OCI-LY3 (cell line): ENCODE results near the gene TYW5.
A peak's percentile ranks its signal among the peaks of the same experiment; 100 is the strongest.

ENCODE experiments used
- H2AFZ ChIP-seq: fragments of 200-600, 300-600 bp; shearing (Covaris generic); 2 replicates; pipeline ENCODE4 v1.6.0; 2014; ENCODE audit warnings: antibody characterized with exemption, low read depth, low read length
- H3K27ac ChIP-seq: fragments of 200-600, 300-600 bp; sonication (generic); 2 replicates; pipeline ENCODE4 v1.5.1; 2014; ENCODE audit warnings: mild to moderate bottlenecking, low read length, moderate library complexity, mixed read lengths
- H3K27me3 ChIP-seq: fragments of 200-600, 300-600 bp; sonication (generic); 2 replicates; pipeline ENCODE4 v1.6.1; 2014; ENCODE audit warnings: low read depth, low read length, mixed read lengths
- H3K36me3 ChIP-seq: fragments of 200-600, 300-600 bp; sonication (generic); replicated peaks from 2 replicates; pipeline ENCODE3; 2014; ENCODE audit warnings: low read depth, low read length, mixed read lengths
- H3K4me1 ChIP-seq: fragments of 300-600, 200-600 bp; sonication (generic); 2 replicates; pipeline ENCODE4 v1.6.1; 2014; ENCODE audit warnings: low read length, mixed read lengths
- H3K4me2 ChIP-seq: fragments of 200-600, 300-600 bp; sonication (generic); 2 replicates; pipeline ENCODE4 v1.6.1; 2014; ENCODE audit warnings: low read length, mixed read lengths
- H3K4me3 ChIP-seq: fragments of 300-600, 200-600 bp; sonication (generic); 2 replicates; pipeline ENCODE4 v1.5.1; 2014; ENCODE audit warnings: antibody characterized with exemption, mild to moderate bottlenecking, low read length, moderate library complexity
- H3K79me2 ChIP-seq: fragments of 300-600, 200-600 bp; shearing (Covaris generic); 2 replicates; pipeline ENCODE4 v1.6.1; 2014; ENCODE audit warnings: mild to moderate bottlenecking, low read length, mixed read lengths
- H3K9ac ChIP-seq: fragments of 300-600, 200-600 bp; shearing (Covaris generic); 2 replicates; pipeline ENCODE4 v1.6.0; 2014; ENCODE audit warnings: mild to moderate bottlenecking, low read length, moderate library complexity
- H3K9me3 ChIP-seq: fragments of 200-600, 300-600 bp; shearing (Covaris generic); 2 replicates; pipeline ENCODE4 v1.6.1; 2014; ENCODE audit warnings: low read length, mixed read lengths; ENCODE audit not compliant: insufficient read depth
- H4K20me1 ChIP-seq: fragments of 200-600, 300-600 bp; sonication (generic); 2 replicates; pipeline ENCODE4 v1.6.1; 2016; ENCODE audit warnings: low read length, mixed read lengths; ENCODE audit not compliant: insufficient read depth
- EZH2phosphoT487 ChIP-seq: fragments of 200-600 bp; shearing (Covaris generic); IDR thresholded peaks from 2 replicates; pipeline ENCODE4 v1.6.1; 2018; ENCODE audit warnings: antibody characterized with exemption, mixed run types, low read depth
- TF ChIP-seq, protein P1 (sequence below): fragments of 200-600, 300-600 bp; sonication (generic); IDR thresholded peaks from 2 replicates; pipeline ENCODE4 v1.5.1; 2014; ENCODE audit warnings: antibody characterized with exemption, low read length, low read depth

The TYW5 gene

DNA sequence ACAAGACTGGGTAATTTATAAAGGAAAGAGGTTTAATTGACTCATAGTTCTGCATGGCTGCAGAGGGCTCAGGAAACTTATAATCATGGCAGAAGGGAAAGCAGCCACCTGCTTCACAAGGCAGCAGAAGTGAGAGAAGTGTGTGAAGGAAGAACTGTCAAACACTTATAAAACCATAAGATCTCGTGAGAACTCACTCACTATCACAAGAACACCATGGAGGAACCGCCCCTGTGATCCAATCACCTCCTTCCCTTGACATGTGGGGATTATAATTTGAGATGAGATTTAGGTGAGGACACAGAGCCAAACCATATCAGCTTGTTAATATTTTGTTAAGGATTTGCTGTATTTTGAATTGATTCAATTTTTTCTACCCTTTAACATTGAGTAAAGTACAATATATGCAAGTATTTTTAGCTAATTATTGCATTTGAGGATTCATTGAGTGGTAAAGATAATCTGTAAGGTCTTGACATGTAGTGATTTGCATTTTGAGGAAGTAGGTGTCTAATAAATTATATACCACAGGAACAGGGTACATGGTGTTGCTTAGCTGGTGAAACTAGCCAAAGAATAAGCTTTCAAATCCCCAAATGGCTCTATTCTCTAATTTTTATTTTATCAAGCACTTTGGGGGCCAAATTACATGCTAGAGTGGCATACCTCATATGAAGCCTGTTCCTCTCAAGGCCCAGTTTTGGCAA lies 48.1 kb downstream of the TYW5 start:
- Histone ChIP-seq H3K9ac (no peak overlapping the region), H3K4me2 (peak overlapping the region; percentile 16)

DNA sequence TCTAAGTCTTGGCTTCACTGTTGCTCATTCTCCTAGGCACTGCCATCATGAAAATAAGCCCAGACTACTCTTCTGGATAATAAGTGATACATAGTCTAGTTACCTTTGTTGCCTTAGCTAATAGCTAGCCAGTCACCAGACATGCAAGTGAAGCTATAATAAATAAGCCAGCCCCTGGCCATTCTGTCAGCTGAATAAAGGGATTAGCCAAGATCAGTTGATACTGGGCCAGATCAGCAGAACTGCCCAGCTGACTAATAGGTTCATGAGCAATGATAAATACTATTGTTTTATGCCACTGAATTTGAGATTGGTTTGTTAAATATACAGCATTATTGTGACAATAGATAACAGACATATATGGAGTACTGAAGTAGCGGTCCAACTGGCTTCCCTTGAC lies 52.2 kb downstream of the TYW5 start:
- Histone ChIP-seq H4K20me1 (no peaks in the 10 kb centered on the region), H3K4me3 (no peak overlapping the region), H3K27me3 (no peaks in the 10 kb centered on the region), H3K27ac (no peak overlapping the region), H3K4me1 (peaks cover 10% of the 10 kb centered on the region), H3K79me2 (no peaks in the 10 kb centered on the region), H2AFZ (no peak overlapping the region), H3K4me2 (no peak overlapping the region), H3K9me3 (no peaks in the 10 kb centered on the region), H3K36me3 (no peaks in the 10 kb centered on the region), H3K9ac (no peak overlapping the region)
- TF ChIP-seq EZH2phosphoT487, result no peak
- TF ChIP-seq, protein P1, sequence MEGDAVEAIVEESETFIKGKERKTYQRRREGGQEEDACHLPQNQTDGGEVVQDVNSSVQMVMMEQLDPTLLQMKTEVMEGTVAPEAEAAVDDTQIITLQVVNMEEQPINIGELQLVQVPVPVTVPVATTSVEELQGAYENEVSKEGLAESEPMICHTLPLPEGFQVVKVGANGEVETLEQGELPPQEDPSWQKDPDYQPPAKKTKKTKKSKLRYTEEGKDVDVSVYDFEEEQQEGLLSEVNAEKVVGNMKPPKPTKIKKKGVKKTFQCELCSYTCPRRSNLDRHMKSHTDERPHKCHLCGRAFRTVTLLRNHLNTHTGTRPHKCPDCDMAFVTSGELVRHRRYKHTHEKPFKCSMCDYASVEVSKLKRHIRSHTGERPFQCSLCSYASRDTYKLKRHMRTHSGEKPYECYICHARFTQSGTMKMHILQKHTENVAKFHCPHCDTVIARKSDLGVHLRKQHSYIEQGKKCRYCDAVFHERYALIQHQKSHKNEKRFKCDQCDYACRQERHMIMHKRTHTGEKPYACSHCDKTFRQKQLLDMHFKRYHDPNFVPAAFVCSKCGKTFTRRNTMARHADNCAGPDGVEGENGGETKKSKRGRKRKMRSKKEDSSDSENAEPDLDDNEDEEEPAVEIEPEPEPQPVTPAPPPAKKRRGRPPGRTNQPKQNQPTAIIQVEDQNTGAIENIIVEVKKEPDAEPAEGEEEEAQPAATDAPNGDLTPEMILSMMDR, result no peak

More for the DNA sequence above, 48.1 kb downstream of the TYW5 start:
- Histone ChIP-seq H3K4me1 (peaks cover 13% of the 10 kb centered on the region), H4K20me1 (no peaks in the 10 kb centered on the region), H3K9me3 (no peaks in the 10 kb centered on the region), H3K4me3 (no peak overlapping the region), H3K27me3 (no peaks in the 10 kb centered on the region), H2AFZ (no peak overlapping the region), H3K36me3 (no peaks in the 10 kb centered on the region), H3K79me2 (peaks cover 10% of the 10 kb centered on the region), H3K27ac (peak overlapping the region; percentile 17)
- no peak for TF ChIP-seq EZH2phosphoT487
- TF ChIP-seq, protein P1, result no peak

DNA sequence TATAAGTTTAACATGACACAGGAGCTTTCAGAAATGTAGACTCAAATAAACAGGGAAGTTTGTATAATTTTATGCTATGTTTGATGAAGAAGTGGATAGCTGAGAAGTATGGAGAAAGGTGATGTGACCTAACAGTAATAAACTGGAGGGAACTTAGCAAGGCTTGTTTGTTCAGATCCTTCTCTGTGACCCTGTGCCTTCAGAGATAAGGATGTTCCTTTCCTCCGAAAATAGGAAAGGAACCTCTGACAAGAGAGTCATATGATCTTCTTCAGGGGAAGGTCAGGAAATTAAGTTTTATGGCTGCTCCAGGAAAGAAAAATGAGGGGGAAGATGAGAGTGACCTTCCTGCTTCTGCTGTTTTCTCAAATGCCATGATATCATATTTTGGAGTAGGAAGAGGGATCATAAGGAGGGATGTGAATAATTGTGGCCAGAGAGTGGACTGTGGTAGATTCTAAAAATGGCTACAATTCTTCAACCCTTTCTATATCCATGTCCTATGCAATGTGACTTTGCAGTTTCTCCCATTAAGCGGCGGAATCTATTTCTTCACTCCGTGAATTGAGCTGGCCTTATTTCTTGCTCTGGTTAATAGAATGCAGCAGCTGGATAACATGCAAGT lies 52.7 kb downstream of the TYW5 start:
- TF ChIP-seq, protein P1, result no peak
- no peak for TF ChIP-seq EZH2phosphoT487
- peaks cover 9% of the 10 kb centered on the region for H3K4me1 ChIP-seq
- H3K4me2 ChIP-seq, result no peak overlapping the region
- no peaks in the 10 kb centered on the region for H3K36me3 ChIP-seq
- H3K9me3 ChIP-seq, result no peaks in the 10 kb centered on the region
- H3K27me3 ChIP-seq, result no peaks in the 10 kb centered on the region
- H3K27ac ChIP-seq, result no peak overlapping the region
- H3K79me2 ChIP-seq, result no peaks in the 10 kb centered on the region
- no peak overlapping the region for H2AFZ ChIP-seq
- no peak overlapping the region for H3K4me3 ChIP-seq
- H3K9ac ChIP-seq, result no peak overlapping the region
- no peaks in the 10 kb centered on the region for H4K20me1 ChIP-seq

DNA sequence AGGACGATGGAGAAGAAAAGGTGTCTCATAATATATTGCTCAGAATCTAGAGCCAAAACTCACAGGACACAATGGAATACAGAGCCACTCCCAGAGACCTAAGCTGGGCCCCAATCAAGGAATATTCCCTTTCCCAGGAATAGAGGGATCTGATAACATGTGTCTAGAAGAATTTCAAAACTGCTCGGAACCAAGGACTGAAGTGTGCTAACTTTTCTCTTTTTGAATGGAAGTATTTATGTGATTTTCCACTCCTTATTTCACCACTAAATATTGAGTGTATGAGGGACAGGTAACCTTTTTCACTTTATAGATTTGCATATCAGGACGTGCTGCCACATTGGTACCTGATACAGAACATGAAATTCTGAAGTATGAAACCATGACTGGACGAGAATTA lies 53.3 kb downstream of the TYW5 start:
- Histone ChIP-seq H4K20me1 (no peaks in the 10 kb centered on the region), H3K4me3 (no peak overlapping the region), H3K79me2 (no peaks in the 10 kb centered on the region), H3K27me3 (no peaks in the 10 kb centered on the region), H3K9me3 (no peaks in the 10 kb centered on the region), H2AFZ (no peak overlapping the region), H3K4me1 (peaks cover 2% of the 10 kb centered on the region), H3K9ac (no peak overlapping the region), H3K27ac (no peak overlapping the region), H3K4me2 (no peak overlapping the region), H3K36me3 (no peaks in the 10 kb centered on the region)
- no peak for TF ChIP-seq EZH2phosphoT487
- TF ChIP-seq, protein P1, result no peak
